LNCAP (cell line): ENCODE results near the gene PRKG1.

ENCODE experiments used
- TF ChIP-seq, protein P1 (sequence below): fragments of 450-650 bp; IDR thresholded peaks from 2 replicates; pipeline ENCODE4 v1.5.1; 2017; ENCODE audit warnings: mild to moderate bottlenecking

The PRKG1 gene

GRCh38 chr10:51272555-51272954 is 198.3 kb downstream of the PRKG1 start:
- TF ChIP-seq, protein P1, sequence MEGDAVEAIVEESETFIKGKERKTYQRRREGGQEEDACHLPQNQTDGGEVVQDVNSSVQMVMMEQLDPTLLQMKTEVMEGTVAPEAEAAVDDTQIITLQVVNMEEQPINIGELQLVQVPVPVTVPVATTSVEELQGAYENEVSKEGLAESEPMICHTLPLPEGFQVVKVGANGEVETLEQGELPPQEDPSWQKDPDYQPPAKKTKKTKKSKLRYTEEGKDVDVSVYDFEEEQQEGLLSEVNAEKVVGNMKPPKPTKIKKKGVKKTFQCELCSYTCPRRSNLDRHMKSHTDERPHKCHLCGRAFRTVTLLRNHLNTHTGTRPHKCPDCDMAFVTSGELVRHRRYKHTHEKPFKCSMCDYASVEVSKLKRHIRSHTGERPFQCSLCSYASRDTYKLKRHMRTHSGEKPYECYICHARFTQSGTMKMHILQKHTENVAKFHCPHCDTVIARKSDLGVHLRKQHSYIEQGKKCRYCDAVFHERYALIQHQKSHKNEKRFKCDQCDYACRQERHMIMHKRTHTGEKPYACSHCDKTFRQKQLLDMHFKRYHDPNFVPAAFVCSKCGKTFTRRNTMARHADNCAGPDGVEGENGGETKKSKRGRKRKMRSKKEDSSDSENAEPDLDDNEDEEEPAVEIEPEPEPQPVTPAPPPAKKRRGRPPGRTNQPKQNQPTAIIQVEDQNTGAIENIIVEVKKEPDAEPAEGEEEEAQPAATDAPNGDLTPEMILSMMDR = no peak

DNA sequence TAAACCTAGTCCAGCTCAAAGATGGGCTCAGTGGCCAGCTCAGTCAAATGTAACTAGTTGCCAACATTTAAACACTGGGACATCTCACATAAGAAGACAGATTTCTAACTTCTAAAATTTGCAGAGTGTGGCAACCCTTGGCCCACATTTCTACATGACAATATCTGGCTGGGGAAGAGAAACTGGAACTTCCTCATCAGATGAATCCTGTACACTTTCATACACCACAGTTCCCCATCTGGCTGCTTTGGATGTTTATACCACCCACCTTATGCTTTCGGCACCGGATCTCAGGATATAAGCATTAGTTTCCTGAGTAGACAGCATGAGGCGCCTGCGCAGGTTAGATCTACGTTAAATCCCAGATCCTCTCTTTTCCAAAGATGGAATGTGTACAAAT is 199.3 kb downstream of the PRKG1 start:
- TF ChIP-seq, protein P1 = no peak

- TF ChIP-seq, protein P1 = no peak
These were observed 211.3 kb downstream of the PRKG1 start for GRCh38 chr10:51285601-51286000.

- TF ChIP-seq, protein P1 = no peak
These were observed 214.2 kb downstream of the PRKG1 start for GRCh38 chr10:51288511-51288910.

- TF ChIP-seq, protein P1 = no peak
These were observed 215.2 kb downstream of the PRKG1 start for GRCh38 chr10:51289519-51289918.

DNA sequence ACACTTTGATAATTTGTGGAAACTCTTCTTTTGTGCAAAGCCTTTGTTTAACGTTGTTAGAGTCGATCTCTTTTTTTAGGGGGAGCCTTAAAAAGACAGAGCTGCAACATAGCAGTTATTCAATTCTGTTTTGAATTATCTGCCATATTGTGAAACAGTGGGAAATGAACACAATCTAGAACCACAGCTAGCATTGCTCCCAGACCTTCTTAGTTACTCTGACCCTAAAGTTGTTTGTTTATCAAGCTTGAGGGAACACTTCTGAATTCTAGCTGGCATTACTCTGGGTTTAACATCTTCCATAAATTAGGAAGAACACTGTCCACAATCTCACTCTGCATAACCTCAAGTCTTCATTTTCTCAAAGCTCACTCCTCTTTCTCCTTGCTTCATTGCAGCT is 217.7 kb downstream of the PRKG1 start:
- TF ChIP-seq, protein P1 = no peak

GRCh38 chr10:51297438-51297837 is 223.2 kb downstream of the PRKG1 start:
- TF ChIP-seq, protein P1 = no peak

- TF ChIP-seq, protein P1 = no peak
These were observed 226.5 kb downstream of the PRKG1 start for GRCh38 chr10:51300617-51301304.
